ENCODE measurements around the gene NAV2. TPM values are rescaled to one million over a fixed set of nuclear protein-coding genes. Genes with fewer than 3 reads are reported as not detected.

The NAV2 gene
- total and polyA plus RNA-seq, 2 donors (not counting 1 experiment from before 2014, with no cell fraction given), result 8.1 to 14.0 TPM

GRCh38 chr11:19852288-19852687 is 139.7 kb downstream of the NAV2 start:
- TF ChIP-seq EZH2 (IDR thresholded peaks at IDR 0.05; ENCODE audit: low read length, missing control alignments), result no peak
- TF ChIP-seq CTCF (conservative IDR thresholded peaks at IDR 0.05 in 1 of 2, IDR thresholded peaks at IDR 0.05 in 1 of 2; ENCODE audit: low read depth in 1 of 2, low read length in 2 of 2), result no peak
- H3K27ac ChIP-seq (ENCODE audit: insufficient read depth, low read length), result no peak overlapping the region

GRCh38 chr11:19853016-19853415 is 140.4 kb downstream of the NAV2 start:
- no peak overlapping the region for H3K27ac ChIP-seq (ENCODE audit: insufficient read depth, low read length)
- peaks cover 60% of the 10 kb centered on the region for H3K79me2 ChIP-seq (ENCODE audit: control insufficient read depth, insufficient read depth, low read length)
- no peak overlapping the region for H2AFZ ChIP-seq (ENCODE audit: low read length)
- peaks cover 2% of the 10 kb centered on the region for H3K36me3 ChIP-seq (ENCODE audit: control insufficient read depth, insufficient read depth, low read length)
- H3K9ac ChIP-seq (ENCODE audit: insufficient read depth, low read length), result no peak overlapping the region
- DNase-seq (ENCODE audit: low read depth in 2 of 2), result peak in 1 of 2 donors; percentile 44
- H3K4me1 ChIP-seq (ENCODE audit: control insufficient read depth, extremely low read depth, insufficient read depth, low read length), result peaks cover 12% of the 10 kb centered on the region
- H3K27me3 ChIP-seq (ENCODE audit: control insufficient read depth, insufficient read depth, low read length), result no peaks in the 10 kb centered on the region
- H3K4me3 ChIP-seq (replicated peaks in 1 of 4; ENCODE audit: control extremely low read depth in 1 of 4, insufficient read depth in 1 of 4, low read depth in 3 of 4, low read length in 4 of 4), result no peak overlapping the region
- no peak overlapping the region for H3K4me2 ChIP-seq (ENCODE audit: extremely low read depth, insufficient read depth, low read length)
- H4K20me1 ChIP-seq (ENCODE audit: control insufficient read depth, extremely low read depth, insufficient read depth, low read length), result peaks cover 2% of the 10 kb centered on the region
- TF ChIP-seq EZH2 (IDR thresholded peaks at IDR 0.05; ENCODE audit: low read length, missing control alignments) (no peak), CTCF (conservative IDR thresholded peaks at IDR 0.05 in 1 of 2, IDR thresholded peaks at IDR 0.05 in 1 of 2; ENCODE audit: low read depth in 1 of 2, low read length in 2 of 2) (no peak)
- no peaks in the 10 kb centered on the region for H3K9me3 ChIP-seq (ENCODE audit: control insufficient read depth, insufficient read depth, low read depth, low read length)

More at GRCh38 chr11:19852288-19852687, 139.7 kb downstream of the NAV2 start:
- H3K4me3 ChIP-seq (replicated peaks in 1 of 4; ENCODE audit: control extremely low read depth in 1 of 4, insufficient read depth in 1 of 4, low read depth in 3 of 4, low read length in 4 of 4), result no peak overlapping the region
- DNase-seq (ENCODE audit: low read depth in 2 of 2), result no peak
- H3K4me2 ChIP-seq (ENCODE audit: extremely low read depth, insufficient read depth, low read length), result no peak overlapping the region
- H3K27me3 ChIP-seq (ENCODE audit: control insufficient read depth, insufficient read depth, low read length), result no peaks in the 10 kb centered on the region
- H3K79me2 ChIP-seq (ENCODE audit: control insufficient read depth, insufficient read depth, low read length), result peaks cover 59% of the 10 kb centered on the region
- no peak overlapping the region for H3K9ac ChIP-seq (ENCODE audit: insufficient read depth, low read length)
- no peak overlapping the region for H2AFZ ChIP-seq (ENCODE audit: low read length)
- peaks cover 2% of the 10 kb centered on the region for H3K36me3 ChIP-seq (ENCODE audit: control insufficient read depth, insufficient read depth, low read length)
- no peaks in the 10 kb centered on the region for H3K9me3 ChIP-seq (ENCODE audit: control insufficient read depth, insufficient read depth, low read depth, low read length)
- H3K4me1 ChIP-seq (ENCODE audit: control insufficient read depth, extremely low read depth, insufficient read depth, low read length), result peaks cover 12% of the 10 kb centered on the region
- H4K20me1 ChIP-seq (ENCODE audit: control insufficient read depth, extremely low read depth, insufficient read depth, low read length), result peaks cover 2% of the 10 kb centered on the region

- peaks cover 2% of the 10 kb centered on the region for H3K36me3 ChIP-seq (ENCODE audit: control insufficient read depth, insufficient read depth, low read length)
- no peaks in the 10 kb centered on the region for H3K27me3 ChIP-seq (ENCODE audit: control insufficient read depth, insufficient read depth, low read length)
- no peak overlapping the region for H3K4me3 ChIP-seq (replicated peaks in 1 of 4; ENCODE audit: control extremely low read depth in 1 of 4, insufficient read depth in 1 of 4, low read depth in 3 of 4, low read length in 4 of 4)
- H3K27ac ChIP-seq (ENCODE audit: insufficient read depth, low read length), result no peak overlapping the region
- H3K9ac ChIP-seq (ENCODE audit: insufficient read depth, low read length), result no peak overlapping the region
- peaks cover 2% of the 10 kb centered on the region for H4K20me1 ChIP-seq (ENCODE audit: control insufficient read depth, extremely low read depth, insufficient read depth, low read length)
- H3K4me2 ChIP-seq (ENCODE audit: extremely low read depth, insufficient read depth, low read length), result no peak overlapping the region
- H2AFZ ChIP-seq (ENCODE audit: low read length), result no peak overlapping the region
- TF ChIP-seq CTCF (conservative IDR thresholded peaks at IDR 0.05 in 1 of 2, IDR thresholded peaks at IDR 0.05 in 1 of 2; ENCODE audit: low read depth in 1 of 2, low read length in 2 of 2), result no peak
- TF ChIP-seq EZH2 (IDR thresholded peaks at IDR 0.05; ENCODE audit: low read length, missing control alignments), result no peak
- H3K9me3 ChIP-seq (ENCODE audit: control insufficient read depth, insufficient read depth, low read depth, low read length), result no peaks in the 10 kb centered on the region
- H3K79me2 ChIP-seq (ENCODE audit: control insufficient read depth, insufficient read depth, low read length), result peaks cover 64% of the 10 kb centered on the region
- peak; percentile 33 to 53 for DNase-seq (ENCODE audit: low read depth in 2 of 2)
- H3K4me1 ChIP-seq (ENCODE audit: control insufficient read depth, extremely low read depth, insufficient read depth, low read length), result peaks cover 12% of the 10 kb centered on the region
Measured at GRCh38 chr11:19853920-19854319, 141.3 kb downstream of the NAV2 start.
